Activated CD4-positive, alpha-beta memory T cell treated with anti-CD3 and anti-CD28 coated beads, Interleukin-2, amount 10 ng/mL, durations not matched to agents 7 days and 5 days (primary cell): ENCODE data around the gene PDRG1. TPM values are rescaled to one million over a fixed set of nuclear protein-coding genes. Genes with fewer than 3 reads are reported as not detected.
A peak's percentile ranks its signal among the peaks of the same experiment; 100 is the strongest.

Experiments
- CTCF ChIA-PET: fragments of 350-600 bp; sonication (Branson Sonifier 250); formaldehyde crosslinking; loops from one replicate; lab custom pipeline; 2021; ENCODE audit warnings: antibody characterized with exemption, inconsistent platforms; lab: Charles Lee
- POLR2A ChIA-PET: fragments of 350-600 bp; sonication (Branson Sonifier 250); formaldehyde crosslinking; loops from one replicate; lab custom pipeline; 2021; ENCODE audit warnings: antibody characterized with exemption; lab: Charles Lee
- DNase-seq: peaks from one replicate; pipeline ENCODE4 v3.0.0-alpha.2; 2020
- H3K27ac Mint-ChIP-seq: one replicate; pipeline ENCODE4 v1.8.0; 2021; ENCODE audit warnings: mild to moderate bottlenecking, mixed read lengths
- H3K27me3 Mint-ChIP-seq: one replicate; pipeline ENCODE4 v1.8.0; 2021; ENCODE audit warnings: mixed read lengths
- H3K36me3 Mint-ChIP-seq: one replicate; pipeline ENCODE4 v1.8.0; 2021; ENCODE audit warnings: low read depth, mixed read lengths
- H3K4me1 Mint-ChIP-seq: one replicate; pipeline ENCODE4 v1.8.0; 2021; ENCODE audit warnings: mixed read lengths
- H3K4me3 Mint-ChIP-seq: one replicate; pipeline ENCODE4 v1.8.0; 2021; ENCODE audit warnings: mild to moderate bottlenecking, mixed read lengths
- H3K9me3 Mint-ChIP-seq: one replicate; pipeline ENCODE4 v1.8.0; 2021; ENCODE audit warnings: mixed read lengths
- total RNA-seq, 2 experiments: library from RNA; stranded (reverse); gene quantifications; one replicate each; pipeline ENCODE4 v1.2.3, GENCODE V29; 2021

PDRG1 gene
- total RNA-seq, 2 experiments from 2014 or later: 10.8 TPM

GRCh38 chr20:31908016-31908415 is 43.8 kb downstream of the PDRG1 start:
- Mint-ChIP-seq H3K4me1 (no peaks in the 10 kb centered on the region), H3K36me3 (no peaks in the 10 kb centered on the region), H3K9me3 (no peaks in the 10 kb centered on the region), H3K27ac (peak overlapping the region; percentile 16), H3K27me3 (peaks cover 8% of the 10 kb centered on the region), H3K4me3 (no peak overlapping the region)
- ChIA-PET CTCF (no interaction called here), POLR2A (no interaction called here)
- no peak for DNase-seq

- POLR2A ChIA-PET: no interaction called here
- no peaks in the 10 kb centered on the region for H3K36me3 Mint-ChIP-seq
- H3K9me3 Mint-ChIP-seq: no peaks in the 10 kb centered on the region
- DNase-seq: no peak
- H3K27ac Mint-ChIP-seq: no peak overlapping the region
- H3K4me3 Mint-ChIP-seq: no peak overlapping the region
- no peaks in the 10 kb centered on the region for H3K4me1 Mint-ChIP-seq
- H3K27me3 Mint-ChIP-seq: peaks cover 8% of the 10 kb centered on the region
- CTCF ChIA-PET: interaction anchor here (0.6 to 0.7 kb wide), 2 partner anchors 33 to 43 kb away, joined by 3 read pairs; no protein-coding TSS in a partner anchor
Measured at GRCh38 chr20:31907046-31907445, 44.8 kb downstream of the PDRG1 start.

GRCh38 chr20:31906001-31906400 is 45.8 kb downstream of the PDRG1 start:
- ChIA-PET CTCF (interaction anchor here (0.6 to 0.7 kb wide), 2 partner anchors 74 to 465 kb away, joined by 3 to 4 read pairs; partner anchors contain the start of gene DEFB123), POLR2A (no interaction called here)
- Mint-ChIP-seq H3K4me3 (no peak overlapping the region), H3K4me1 (no peaks in the 10 kb centered on the region), H3K27me3 (peaks cover 8% of the 10 kb centered on the region), H3K9me3 (no peaks in the 10 kb centered on the region), H3K36me3 (no peaks in the 10 kb centered on the region), H3K27ac (no peak overlapping the region)
- no peak for DNase-seq

- no peak for DNase-seq
- ChIA-PET CTCF (interaction anchor here (0.7 kb wide), 1 partner anchor 11 kb away, joined by 3 read pairs; no protein-coding TSS in a partner anchor), POLR2A (no interaction called here)
- Mint-ChIP-seq H3K4me3 (no peak overlapping the region), H3K27ac (no peak overlapping the region), H3K9me3 (no peaks in the 10 kb centered on the region), H3K27me3 (peaks cover 7% of the 10 kb centered on the region), H3K36me3 (no peaks in the 10 kb centered on the region), H3K4me1 (no peaks in the 10 kb centered on the region)
Measured at GRCh38 chr20:31903627-31904386, 48.0 kb downstream of the PDRG1 start.

- no peaks in the 10 kb centered on the region for H3K4me1 Mint-ChIP-seq
- POLR2A ChIA-PET: no interaction called here
Measured at GRCh38 chr20:31901615-31902014, 50.2 kb downstream of the PDRG1 start.

GRCh38 chr20:31897541-31897940 is 54.3 kb downstream of the PDRG1 start:
- ChIA-PET CTCF (no interaction called here), POLR2A (no interaction called here)
- Mint-ChIP-seq H3K27me3 (peaks cover 10% of the 10 kb centered on the region), H3K4me3 (no peak overlapping the region), H3K36me3 (no peaks in the 10 kb centered on the region), H3K4me1 (no peaks in the 10 kb centered on the region), H3K9me3 (no peaks in the 10 kb centered on the region), H3K27ac (no peak overlapping the region)
- no peak for DNase-seq

More at GRCh38 chr20:31901615-31902014, 50.2 kb downstream of the PDRG1 start:
- CTCF ChIA-PET: no interaction called here
- no peaks in the 10 kb centered on the region for H3K36me3 Mint-ChIP-seq
- H3K9me3 Mint-ChIP-seq: no peaks in the 10 kb centered on the region
- H3K27me3 Mint-ChIP-seq: peaks cover 9% of the 10 kb centered on the region
- no peak overlapping the region for H3K4me3 Mint-ChIP-seq
- no peak overlapping the region for H3K27ac Mint-ChIP-seq
- no peak for DNase-seq

GRCh38 chr20:31896049-31896448 is 55.8 kb downstream of the PDRG1 start:
- no peaks in the 10 kb centered on the region for H3K9me3 Mint-ChIP-seq
- H3K4me3 Mint-ChIP-seq: no peak overlapping the region
- H3K36me3 Mint-ChIP-seq: no peaks in the 10 kb centered on the region
- no peak for DNase-seq
- ChIA-PET CTCF (interaction anchor here (0.6 kb wide), 1 partner anchor 132 kb away, joined by 5 read pairs; no protein-coding TSS in a partner anchor), POLR2A (no interaction called here)
- H3K27me3 Mint-ChIP-seq: peaks cover 12% of the 10 kb centered on the region
- H3K4me1 Mint-ChIP-seq: no peaks in the 10 kb centered on the region
- H3K27ac Mint-ChIP-seq: no peak overlapping the region

- POLR2A ChIA-PET: no interaction called here
- CTCF ChIA-PET: interaction anchor here (0.9 kb wide), 1 partner anchor 57 kb away, joined by 3 read pairs; the partner anchor contains the start of gene PDRG1
- Mint-ChIP-seq H3K27ac (no peak overlapping the region), H3K4me3 (no peak overlapping the region), H3K27me3 (peaks cover 15% of the 10 kb centered on the region), H3K9me3 (no peaks in the 10 kb centered on the region), H3K36me3 (no peaks in the 10 kb centered on the region), H3K4me1 (no peaks in the 10 kb centered on the region)
- DNase-seq: no peak
Measured at GRCh38 chr20:31894980-31895675, 56.7 kb downstream of the PDRG1 start.

Other genes starting within 250 kb of the PDRG1 start
- gene BCL2L1, start 229.2 kb downstream of the PDRG1 start, total RNA-seq: 10 to 100 TPM; 67.7 to 72.5 TPM
- 100 to 1,000 TPM; 137 to 138 TPM for gene TPX2, start 212.8 kb downstream of the PDRG1 start, total RNA-seq
- gene MYLK2, start 132.7 kb downstream of the PDRG1 start, total RNA-seq: under 1 TPM; 0.33 to 0.45 TPM
- gene FOXS1, start 106.4 kb downstream of the PDRG1 start, total RNA-seq: not detected
- not detected for gene DUSP15, start 81.5 kb downstream of the PDRG1 start, total RNA-seq
- not detected for gene TTLL9, start 81.4 kb downstream of the PDRG1 start, total RNA-seq
- gene XKR7, start 16.1 kb upstream of the PDRG1 start, total RNA-seq: not detected
- not detected for gene CCM2L, start 58.4 kb upstream of the PDRG1 start, total RNA-seq
- under 1 TPM; 0.10 to 0.35 TPM for gene HCK, start 100.2 kb upstream of the PDRG1 start, total RNA-seq
- gene TM9SF4, start 157.7 kb upstream of the PDRG1 start, total RNA-seq: 10 to 100 TPM; 37.6 to 38.6 TPM